Activated T-helper 1 cell treated with anti-CD3 and anti-CD28 coated beads, Interleukin-12 subunit alpha, Interleukin-12 subunit beta, Interleukin-2, Interleukin-4 antibody, amounts not matched to agents 30 ng/mL and 10 ng/mL and 1 ng/mL, durations not matched to agents 14 hours and 24 hours and 36 hours (primary cell): Measurements from ENCODE around the gene PI4K2A. TPM values are rescaled to one million over a fixed set of nuclear protein-coding genes. Genes with fewer than 3 reads are reported as not detected.
"Not testable (repeated sequence)": the region's sequence is repeated elsewhere in the genome, so short reads cannot be mapped to it uniquely, and the experiment has no call there.

ENCODE experiments used
- DNase-seq: peaks from one replicate; pipeline ENCODE4 v3.0.0; 2021; ENCODE audit warnings: low spot score
- H3K27ac Mint-ChIP-seq: one replicate; pipeline ENCODE4 v1.8.0; 2021; ENCODE audit warnings: mild to moderate bottlenecking, mixed read lengths
- H3K27me3 Mint-ChIP-seq: one replicate; pipeline ENCODE4 v1.8.0; 2022; ENCODE audit warnings: mild to moderate bottlenecking, moderate library complexity, mixed read lengths; ENCODE audit not compliant: insufficient read depth
- H3K36me3 Mint-ChIP-seq: one replicate; pipeline ENCODE4 v1.8.0; 2021; ENCODE audit warnings: low read depth, mixed read lengths
- H3K4me1 Mint-ChIP-seq: one replicate; pipeline ENCODE4 v1.8.0; 2021; ENCODE audit warnings: low read depth, mixed read lengths
- H3K4me3 Mint-ChIP-seq: one replicate; pipeline ENCODE4 v1.8.0; 2021; ENCODE audit warnings: mild to moderate bottlenecking, moderate library complexity, mixed read lengths
- H3K9me3 Mint-ChIP-seq: one replicate; pipeline ENCODE4 v1.8.0; 2021; ENCODE audit warnings: mixed read lengths
- intact Hi-C: fragments of 100-400 bp; cut with micrococcal nuclease; formaldehyde crosslinking; loops from one replicate; pipeline ENCODE4 v1.15.1; 2024
- total RNA-seq: library from RNA; stranded (reverse); gene quantifications from 2 replicates; pipeline ENCODE4 v1.2.3, GENCODE V29; 2022

The PI4K2A gene
- total RNA-seq, 1 donor from 2014 or later = 19.3 TPM

DNA sequence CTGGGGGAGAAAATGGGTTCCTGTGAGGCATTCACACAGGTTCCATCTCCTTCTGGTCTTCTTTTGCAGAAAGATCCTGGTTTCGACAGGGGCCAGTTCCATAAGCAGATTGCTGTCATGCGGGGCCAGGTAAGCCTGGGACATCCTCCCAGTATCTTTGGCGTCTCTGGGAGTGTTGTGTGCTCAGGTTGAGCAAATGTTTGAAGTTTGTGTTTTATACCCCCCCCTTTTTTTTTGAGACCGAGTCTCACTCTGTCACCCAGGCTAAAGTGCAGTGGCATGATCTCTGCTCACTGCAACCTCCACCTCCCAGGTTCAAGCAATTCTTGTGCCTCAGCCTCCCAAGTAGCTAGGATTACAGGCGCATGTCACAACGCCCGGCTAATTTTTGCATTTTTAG lies 26.5 kb downstream of the PI4K2A start:
- H3K27ac Mint-ChIP-seq = no peak overlapping the region
- DNase-seq = no peak
- no peaks in the 10 kb centered on the region for H3K9me3 Mint-ChIP-seq
- intact Hi-C loops = no loop called here
- no peaks in the 10 kb centered on the region for H3K27me3 Mint-ChIP-seq
- peaks cover 23% of the 10 kb centered on the region for H3K36me3 Mint-ChIP-seq
- H3K4me1 Mint-ChIP-seq = no peaks in the 10 kb centered on the region
- no peak overlapping the region for H3K4me3 Mint-ChIP-seq

DNA sequence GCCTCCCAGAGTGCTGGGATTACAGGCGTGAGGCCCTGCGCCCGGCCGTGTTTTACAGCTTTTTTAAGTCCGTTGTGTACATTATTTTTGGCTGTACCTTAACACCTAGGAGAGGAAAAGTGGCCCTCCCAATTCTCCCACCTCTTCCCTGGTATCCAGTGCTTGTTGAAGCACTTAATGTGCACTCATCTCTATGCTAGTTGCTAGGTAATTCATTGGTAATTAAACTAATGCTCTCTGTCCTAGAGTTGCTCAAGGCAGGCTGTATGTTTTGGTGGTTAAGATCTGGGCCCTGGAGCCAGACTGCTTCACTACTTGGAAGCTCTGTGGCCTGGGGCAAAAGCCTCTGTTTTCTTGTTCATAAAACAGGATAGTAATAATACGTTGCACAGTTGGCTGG lies 27.0 kb downstream of the PI4K2A start:
- no peaks in the 10 kb centered on the region for H3K4me1 Mint-ChIP-seq
- intact Hi-C loops = no loop called here

DNA sequence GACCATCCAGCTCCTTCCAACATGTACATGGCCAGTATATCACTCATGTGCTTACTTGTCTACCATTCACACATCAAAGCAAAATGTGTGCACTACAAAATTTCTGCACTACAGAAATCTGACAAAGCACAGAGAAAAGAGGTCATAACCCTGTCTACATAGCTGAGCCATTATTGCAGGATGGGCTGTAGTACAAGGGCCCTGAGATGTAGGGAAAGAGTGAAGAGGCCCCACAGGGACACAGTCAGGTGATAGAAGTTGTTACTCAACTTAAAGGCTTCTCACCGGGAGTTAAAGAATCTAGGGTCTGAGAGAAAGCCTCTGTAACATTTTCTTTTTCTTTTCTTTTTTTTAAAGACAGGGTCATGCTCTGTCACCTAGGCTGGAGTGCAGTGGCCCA lies 29.1 kb downstream of the PI4K2A start:
- intact Hi-C loops = no loop called here
- no peak for DNase-seq
- H3K27ac Mint-ChIP-seq = no peak overlapping the region
- H3K4me3 Mint-ChIP-seq = no peak overlapping the region
- peaks cover 5% of the 10 kb centered on the region for H3K4me1 Mint-ChIP-seq
- no peaks in the 10 kb centered on the region for H3K9me3 Mint-ChIP-seq
- peaks cover 26% of the 10 kb centered on the region for H3K36me3 Mint-ChIP-seq
- no peaks in the 10 kb centered on the region for H3K27me3 Mint-ChIP-seq

More for the DNA sequence above, 27.0 kb downstream of the PI4K2A start:
- H3K4me3 Mint-ChIP-seq = no peak overlapping the region
- no peak for DNase-seq
- H3K36me3 Mint-ChIP-seq = peaks cover 22% of the 10 kb centered on the region
- no peaks in the 10 kb centered on the region for H3K9me3 Mint-ChIP-seq
- H3K27ac Mint-ChIP-seq = no peak overlapping the region
- H3K27me3 Mint-ChIP-seq = no peaks in the 10 kb centered on the region

- Mint-ChIP-seq H3K9me3 (no peaks in the 10 kb centered on the region), H3K36me3 (peaks cover 10% of the 10 kb centered on the region), H3K27ac (no peak overlapping the region), H3K4me3 (no peak overlapping the region), H3K27me3 (no peaks in the 10 kb centered on the region), H3K4me1 (peaks cover 10% of the 10 kb centered on the region)
- no peak for DNase-seq
- intact Hi-C loops = no loop called here
Observed at GRCh38 chr10:97673736-97674525, 33.5 kb downstream of the PI4K2A start.

DNA sequence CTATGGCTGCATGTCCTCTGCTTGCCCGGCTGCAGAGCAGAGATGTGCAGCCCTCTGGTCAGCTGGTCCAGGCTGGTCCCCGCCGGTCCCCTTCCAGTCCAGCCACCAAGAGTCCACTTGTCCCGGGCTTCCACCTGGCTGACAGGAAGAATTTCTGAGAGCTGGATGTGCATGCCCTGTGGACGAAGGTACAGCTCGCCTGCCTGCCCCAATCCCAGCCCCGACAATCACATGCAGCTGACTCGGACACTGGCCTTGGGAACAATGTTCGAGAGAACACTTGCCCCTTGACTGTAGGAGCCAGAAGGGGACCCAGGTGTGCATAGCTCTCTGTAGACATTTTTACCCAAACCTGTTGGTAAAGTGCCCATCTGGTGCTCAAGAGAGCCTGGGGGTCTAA lies 34.8 kb downstream of the PI4K2A start:
- DNase-seq = no peak
- no peaks in the 10 kb centered on the region for H3K27me3 Mint-ChIP-seq
- H3K4me3 Mint-ChIP-seq = no peak overlapping the region
- intact Hi-C loops = no loop called here
- no peak overlapping the region for H3K27ac Mint-ChIP-seq
- peaks cover 10% of the 10 kb centered on the region for H3K4me1 Mint-ChIP-seq
- H3K36me3 Mint-ChIP-seq = peaks cover 10% of the 10 kb centered on the region
- no peaks in the 10 kb centered on the region for H3K9me3 Mint-ChIP-seq

GRCh38 chr10:97676770-97677581 lies 36.5 kb downstream of the PI4K2A start:
- Mint-ChIP-seq H3K4me3 (no peak overlapping the region), H3K4me1 (peaks cover 10% of the 10 kb centered on the region), H3K9me3 (no peaks in the 10 kb centered on the region), H3K36me3 (peaks cover 8% of the 10 kb centered on the region), H3K27ac (no peak overlapping the region), H3K27me3 (no peaks in the 10 kb centered on the region)
- no peak for DNase-seq
- intact Hi-C loops = loop anchor here (1.0 to 2.0 kb wide), 3 partner anchors 24 to 54 kb away; partner anchors contain the start of gene MORN4

GRCh38 chr10:97679594-97679993 lies 39.1 kb downstream of the PI4K2A start:
- no peaks in the 10 kb centered on the region for H3K36me3 Mint-ChIP-seq
- no peak for DNase-seq
- no peaks in the 10 kb centered on the region for H3K9me3 Mint-ChIP-seq
- peaks cover 4% of the 10 kb centered on the region for H3K4me1 Mint-ChIP-seq
- H3K27me3 Mint-ChIP-seq = peaks cover 2% of the 10 kb centered on the region
- intact Hi-C loops = no loop called here
- H3K27ac Mint-ChIP-seq = no peak overlapping the region
- no peak overlapping the region for H3K4me3 Mint-ChIP-seq

GRCh38 chr10:97682042-97682441 lies 41.6 kb downstream of the PI4K2A start:
- intact Hi-C loops = no loop called here
- DNase-seq = no peak
- Mint-ChIP-seq H3K9me3 (no peaks in the 10 kb centered on the region), H3K27ac (no peak overlapping the region), H3K4me3 (no peak overlapping the region), H3K4me1 (peaks cover 9% of the 10 kb centered on the region), H3K36me3 (no peaks in the 10 kb centered on the region), H3K27me3 (peaks cover 2% of the 10 kb centered on the region)

DNA sequence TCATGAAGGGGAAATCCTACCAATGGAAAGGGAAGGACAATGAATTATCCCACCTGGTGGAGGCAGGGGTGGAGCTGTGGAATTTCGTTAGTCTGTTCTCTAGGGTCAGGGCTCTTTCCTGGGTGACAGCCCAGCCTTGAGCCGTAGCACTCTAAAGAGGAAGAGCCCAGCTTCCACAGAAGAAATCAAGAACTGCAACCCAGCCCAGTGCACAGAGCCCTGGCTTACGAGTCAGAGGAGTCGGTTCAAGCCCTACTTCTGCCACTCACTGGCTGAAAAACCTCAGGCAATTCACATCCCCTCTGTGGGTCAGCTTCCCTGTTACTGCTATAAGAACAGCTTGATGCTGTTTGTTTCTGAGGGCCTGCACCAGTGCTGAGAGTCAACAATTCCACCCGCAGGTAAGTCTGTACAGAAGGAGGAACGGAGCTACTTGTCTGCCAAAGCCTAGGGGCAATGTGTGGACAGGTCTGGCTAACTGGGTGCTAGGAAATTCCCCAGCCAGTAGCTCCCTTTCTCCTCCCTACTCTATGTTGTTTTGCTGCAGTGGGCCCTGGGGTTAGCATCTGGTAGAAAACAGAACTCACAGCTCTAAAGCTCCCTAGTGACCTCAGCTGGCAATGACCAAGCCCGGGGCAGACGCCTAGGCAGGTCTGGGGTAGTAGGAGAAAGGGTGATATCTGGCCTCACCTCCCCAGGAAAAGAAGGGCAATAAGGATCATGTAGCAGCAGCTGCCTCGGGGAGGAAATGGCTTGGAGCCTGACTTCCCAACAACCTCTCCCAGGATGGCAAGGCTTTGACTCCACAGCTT lies 43.3 kb downstream of the PI4K2A start:
- no peaks in the 10 kb centered on the region for H3K9me3 Mint-ChIP-seq
- peaks cover 14% of the 10 kb centered on the region for H3K4me1 Mint-ChIP-seq
- no peak overlapping the region for H3K27ac Mint-ChIP-seq
- H3K4me3 Mint-ChIP-seq = no peak overlapping the region
- intact Hi-C loops = no loop called here
- no peaks in the 10 kb centered on the region for H3K36me3 Mint-ChIP-seq
- no peak for DNase-seq
- H3K27me3 Mint-ChIP-seq = peaks cover 6% of the 10 kb centered on the region

GRCh38 chr10:97684368-97684713 lies 43.9 kb downstream of the PI4K2A start:
- H3K4me3 Mint-ChIP-seq, H3K27me3 Mint-ChIP-seq, H3K9me3 Mint-ChIP-seq, intact Hi-C loops, DNase-seq, H3K36me3 Mint-ChIP-seq, H3K27ac Mint-ChIP-seq: not testable (repeated sequence)
- peaks cover 14% of the 10 kb centered on the region for H3K4me1 Mint-ChIP-seq

GRCh38 chr10:97684866-97685394 lies 44.5 kb downstream of the PI4K2A start:
- no peaks in the 10 kb centered on the region for H3K9me3 Mint-ChIP-seq
- intact Hi-C loops = no loop called here
- H3K27ac Mint-ChIP-seq = no peak overlapping the region
- peaks cover 6% of the 10 kb centered on the region for H3K27me3 Mint-ChIP-seq
- H3K4me1 Mint-ChIP-seq = peaks cover 14% of the 10 kb centered on the region
- H3K4me3 Mint-ChIP-seq = no peak overlapping the region
- DNase-seq = no peak
- no peaks in the 10 kb centered on the region for H3K36me3 Mint-ChIP-seq

GRCh38 chr10:97685395-97685958 lies 45.0 kb downstream of the PI4K2A start:
- H3K4me3 Mint-ChIP-seq = no peak overlapping the region
- intact Hi-C loops = no loop called here

More at GRCh38 chr10:97685395-97685958, 45.0 kb downstream of the PI4K2A start:
- no peak for DNase-seq
- H3K27me3 Mint-ChIP-seq = peaks cover 6% of the 10 kb centered on the region
- H3K4me1 Mint-ChIP-seq = peaks cover 14% of the 10 kb centered on the region
- no peaks in the 10 kb centered on the region for H3K36me3 Mint-ChIP-seq
- no peak overlapping the region for H3K27ac Mint-ChIP-seq
- no peaks in the 10 kb centered on the region for H3K9me3 Mint-ChIP-seq
